ENCODE measurements around the gene KCNJ6. TPM values are rescaled to one million over a fixed set of nuclear protein-coding genes. Genes with fewer than 3 reads are reported as not detected.

Gene KCNJ6
- total and polyA plus RNA-seq, 2 of the 8 experiments (the other 6 are each of a cell fraction or from before 2014, with no cell fraction given) = 0.51 to 1.2 TPM

DNA sequence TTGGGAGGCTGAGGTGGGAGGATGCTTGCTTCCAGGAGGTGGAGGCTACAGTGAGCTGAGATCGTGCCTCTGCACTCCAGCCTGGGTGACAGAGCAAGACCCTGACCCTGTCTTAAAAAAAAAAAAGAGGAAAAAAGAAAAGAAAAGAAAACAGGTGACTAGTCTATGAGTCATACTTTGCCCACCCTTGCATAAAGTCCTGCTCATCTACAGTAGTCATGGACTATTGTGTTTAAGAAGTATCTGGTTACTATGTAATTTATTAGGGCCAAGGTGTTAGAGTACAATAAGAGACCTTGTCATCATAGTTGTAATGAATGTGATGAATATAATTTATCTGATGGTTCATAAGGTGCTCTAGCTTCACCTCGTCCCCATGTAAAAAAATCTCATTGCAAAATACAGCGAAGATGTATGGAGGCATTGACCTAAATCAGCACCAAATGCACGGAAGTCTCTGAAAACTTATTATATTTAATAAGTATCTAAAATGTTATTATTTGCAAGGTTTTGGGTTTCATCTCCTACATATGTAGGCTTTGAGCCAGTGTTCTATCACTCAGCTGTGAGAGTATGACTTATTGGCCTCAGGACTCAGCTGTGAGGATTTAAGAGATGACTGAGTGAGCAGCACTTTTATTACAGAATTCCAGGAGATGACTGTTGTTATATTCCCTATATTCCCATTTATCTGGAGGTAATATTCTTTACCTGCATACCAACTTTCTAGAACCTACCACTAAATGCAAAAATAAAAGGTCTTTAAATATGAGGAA is 19.9 kb upstream of the KCNJ6 start:
- Histone ChIP-seq H3K4me3 (ENCODE audit: extremely low read depth in 1 of 4, insufficient read depth in 2 of 4, low read depth in 3 of 4, low read length in 4 of 4) (no peak overlapping the region), H3K14ac (ENCODE audit: insufficient read length) (no peak overlapping the region), H3K36me3 (ENCODE audit: control insufficient read depth in 2 of 4, insufficient read depth in 4 of 4, low read length in 3 of 4) (no peaks in the 10 kb centered on the region), H2BK12ac (ENCODE audit: low read depth, low read length) (no peak overlapping the region), H4K20me1 (replicated peaks in 1 of 2; ENCODE audit: control insufficient read depth in 1 of 2, insufficient read depth in 2 of 2, low read length in 2 of 2) (no peaks in the 10 kb centered on the region), H2BK15ac (ENCODE audit: low read length) (no peak overlapping the region), H2BK120ac (replicated peaks; ENCODE audit: low read depth, low read length) (no peak overlapping the region), H3K4me2 (ENCODE audit: insufficient read depth in 1 of 2, low read depth in 2 of 2, low read length in 2 of 2) (no peak overlapping the region), H4K5ac (ENCODE audit: insufficient read length, low read depth, low read length) (no peak overlapping the region), H3K18ac (ENCODE audit: extremely low read depth, low read length) (no peak overlapping the region), H4K8ac (ENCODE audit: extremely low read depth, insufficient read depth, low read length) (no peak overlapping the region), H3K9me3 (ENCODE audit: insufficient read depth in 2 of 2, low read depth in 1 of 2, low read length in 1 of 2) (0 out of 4 replicates have a peak, but pooled peaks cover 0 to 5% of the 10 kb centered on the region in 2 experiments), H3K4me1 (replicated peaks in 1 of 4; ENCODE audit: control insufficient read depth in 3 of 4, insufficient read depth in 4 of 4, low read length in 3 of 4) (no peaks in the 10 kb centered on the region), H2BK20ac (ENCODE audit: low read length) (no peak overlapping the region), H3K79me1 (ENCODE audit: low read depth, low read length) (no peaks in the 10 kb centered on the region), H3K27me3 (replicated peaks in 1 of 4; ENCODE audit: control insufficient read depth in 3 of 4, extremely low read depth in 1 of 4, insufficient read depth in 3 of 4, low read length in 3 of 4) (no peaks in the 10 kb centered on the region), H3K9ac (replicated peaks in 1 of 4; ENCODE audit: extremely low read depth in 1 of 4, low read depth in 3 of 4, low read length in 3 of 4) (no peak overlapping the region), H3K27ac (ENCODE audit: low read depth, low read length) (no peak overlapping the region), H3K4ac (replicated peaks; ENCODE audit: insufficient read length, low read depth, low read length) (no peak overlapping the region), H2BK5ac (ENCODE audit: low read depth, low read length) (no peak overlapping the region), H3K23ac (ENCODE audit: insufficient read length) (no peak overlapping the region), H3K23me2 (ENCODE audit: low read depth, low read length) (no peaks in the 10 kb centered on the region), H4K91ac (replicated peaks; ENCODE audit: insufficient read length, low read length) (no peak overlapping the region), H2AFZ (ENCODE audit: low read length) (no peak overlapping the region), H2AK5ac (ENCODE audit: low read depth, low read length) (no peak overlapping the region), H3K79me2 (ENCODE audit: control insufficient read depth in 1 of 2, insufficient read depth in 2 of 2, low read length in 2 of 2) (no peaks in the 10 kb centered on the region), H3K56ac (replicated peaks; ENCODE audit: insufficient read length, low read depth, low read length) (no peak overlapping the region)
- ChIA-PET CTCF (ENCODE audit: partially characterized antibody) (interaction anchor here (0.6 kb wide), 1 partner anchor 196 kb away, joined by 3 read pairs; no protein-coding TSS in a partner anchor), POLR2A (ENCODE audit: partially characterized antibody) (no interaction called here)
- no peak for DNase-seq (ENCODE audit: low read depth in 1 of 2, low spot score in 2 of 2)
- 92% methylated on average over 4 of the region's 4 CpGs; no CpG with 5 or more reads in 1 of the 2 experiments for WGBS, 2 experiments (ENCODE audit: extremely low coverage in 1 of 2, insufficient coverage in 1 of 2, insufficient read length in 1 of 2, insufficient replicate concordance in 2 of 2, low coverage in 1 of 2, low lambda C conversion rate in 2 of 2, missing lambda C conversion rate in 1 of 2)
- no peak for TF ChIP-seq SRF (IDR thresholded peaks at IDR 0.05; ENCODE audit: low read depth, low read length)
- no peak for TF ChIP-seq GTF2F1 (IDR thresholded peaks at IDR 0.05; ENCODE audit: borderline replicate concordance, low read depth, low read length)
- no peak for TF ChIP-seq EZH2 (IDR thresholded peaks at IDR 0.05; ENCODE audit: low read depth, low read length, severe bottlenecking)
- no peak for TF ChIP-seq ATF2 (IDR thresholded peaks at IDR 0.05; ENCODE audit: low read length)
- no peak for TF ChIP-seq SP2 (IDR thresholded peaks at IDR 0.05; ENCODE audit: low read length)
- no peak for FAIRE-seq
